GM18511 (cell line): ENCODE data around the gene ZBTB20.
A peak's percentile ranks its signal among the peaks of the same experiment; 100 is the strongest.

Experiments used
- ATAC-seq: cut with Tn5 transposase; IDR thresholded peaks from one replicate; pipeline ENCODE4 v1.9.1; 2021; ENCODE audit warnings: mild to moderate bottlenecking, moderate library complexity; ENCODE audit not compliant: unreplicated experiment

The ZBTB20 gene

DNA sequence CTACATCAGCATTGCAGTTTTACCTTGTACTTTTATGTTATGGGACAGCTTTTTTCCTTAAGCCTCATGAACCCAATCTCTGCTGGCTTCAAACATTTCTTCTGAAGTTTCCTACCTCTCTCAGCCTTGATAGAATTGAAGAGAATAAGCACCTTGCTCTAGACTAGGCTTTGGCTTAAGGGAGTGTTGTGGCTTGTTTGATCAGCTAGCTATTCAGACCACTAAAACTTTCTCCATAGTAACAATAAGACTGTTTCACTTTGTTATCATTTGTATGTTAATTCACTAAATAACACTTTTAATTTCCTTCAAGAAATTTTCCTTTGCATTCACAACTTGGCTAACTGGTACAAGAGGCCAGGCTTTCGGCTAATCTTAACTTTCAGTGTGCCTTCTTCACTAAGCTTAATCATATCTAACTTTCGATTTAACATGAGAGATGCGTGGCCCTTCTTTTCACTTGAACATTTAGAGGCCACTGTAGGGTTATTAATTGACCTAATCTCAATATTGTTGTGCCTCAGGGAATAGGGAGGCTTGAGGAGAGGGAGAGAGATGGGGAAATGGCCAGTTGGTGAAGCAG, 861.3 kb downstream of the ZBTB20 start:
- peak; percentile 55 for ATAC-seq

DNA sequence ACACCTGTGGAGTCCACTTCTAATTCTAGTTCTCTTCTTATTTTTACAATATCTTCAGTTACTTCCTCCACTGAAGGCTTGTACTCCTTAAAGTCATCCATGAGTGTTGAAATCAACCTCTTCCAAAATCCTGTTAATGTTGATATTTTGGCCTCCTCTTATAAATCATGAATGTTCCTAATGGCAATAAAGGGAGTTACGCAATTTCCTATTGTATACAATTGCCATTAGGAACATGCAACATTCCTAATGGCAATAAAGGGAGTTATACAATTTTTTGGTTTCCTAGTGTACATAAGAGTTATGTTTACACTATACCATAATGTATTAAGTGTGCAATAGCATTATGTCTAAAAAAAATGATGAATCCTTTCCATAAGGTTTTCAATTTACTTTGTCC, 862.4 kb downstream of the ZBTB20 start:
- ATAC-seq, result no peak
